Heart right ventricle (tissue), 16 donors: ENCODE results near the gene MAD1L1. TPM values are rescaled to one million over a fixed set of nuclear protein-coding genes. Genes with fewer than 3 reads are reported as not detected.

Source experiments
- ATAC-seq, 8 donors: fragments of 200-7000 bp; cut with Tn5 transposase; one replicate each; pipeline ENCODE4 v1.9.1; 2020; ENCODE audit warnings: mild to moderate bottlenecking in 8 of 8, moderate library complexity in 8 of 8, moderate number of reproducible peaks in 1 of 8
- DNase-seq, 2 donors: peaks; one replicate each; pipeline ENCODE4 v3.0.0-alpha.2; 2020
- H3K27ac ChIP-seq, 10 donors: fragments of 200-600 bp; sonication (generic) in 2 of 10; one replicate each; pipeline versions ENCODE4 v1.5.0 to v1.8.0; 2020 to 2022; ENCODE audit warnings: mild to moderate bottlenecking in 3 of 10
- H3K27me3 ChIP-seq, 7 donors: fragments of 200-600 bp; one replicate each; pipeline ENCODE4 v1.8.0; 2021 to 2022; ENCODE audit warnings: mild to moderate bottlenecking in 2 of 7
- H3K36me3 ChIP-seq, 9 donors: fragments of 200-600 bp; sonication (generic) in 1 of 9; one replicate each; pipeline versions ENCODE4 v1.5.0 to v1.8.0; 2020 to 2022; ENCODE audit warnings: mild to moderate bottlenecking in 2 of 9
- H3K4me1 ChIP-seq, 9 donors: fragments of 200-600 bp; sonication (generic) in 1 of 9; one replicate each; pipeline versions ENCODE4 v1.5.0 to v1.8.0; 2020 to 2022; ENCODE audit warnings: mild to moderate bottlenecking in 4 of 9
- H3K4me3 ChIP-seq, 10 donors: fragments of 200-600 bp; sonication (generic) in 2 of 10; one replicate each; pipeline versions ENCODE4 v1.5.0 to v1.8.0; 2020 to 2022; ENCODE audit warnings: mild to moderate bottlenecking in 7 of 10, moderate library complexity in 2 of 10
- H3K9me3 ChIP-seq, 11 donors: fragments of 200-600 bp in 10 of 11; sonication (generic) in 2 of 11; one replicate each; pipeline versions ENCODE4 v1.5.0 to v1.8.0; 2013 to 2022; ENCODE audit warnings: mild to moderate bottlenecking in 2 of 11, control low read depth in 1 of 11, moderate library complexity in 1 of 11
- CTCF ChIP-seq, 9 donors: fragments of 200-600 bp; sonication (generic) in 2 of 9; IDR thresholded peaks; one replicate each; pipeline versions ENCODE4 v1.5.0 to v1.8.0; 2021 to 2022; ENCODE audit warnings: antibody characterized with exemption in 9 of 9, mild to moderate bottlenecking in 5 of 9, moderate library complexity in 1 of 9
- WGBS, 2 donors: extraction: QIAGEN DNeasy Blood & Tissue Kit; methylation state at CpG; one replicate each; pipeline ENCODE4 v1.1.7; 2013; ENCODE audit warnings: inconsistent platforms in 1 of 2; 5-methylcytosine and 5-hydroxymethylcytosine counted together
- intact Hi-C, 10 donors: fragments of 100-400 bp; cut with DNase I; formaldehyde crosslinking; loops; one replicate each; pipeline versions ENCODE4 v1.11.1 to v1.14.2; 2022
- polyA plus RNA-seq, 2 donors: library from polyadenylated mRNA; stranded (reverse); fragments of 200-250 nt; gene quantifications; one replicate each; pipeline ENCODE4 v1.2.3, GENCODE V29; 2013
- total RNA-seq, 10 donors: library from RNA; stranded (reverse); fragmentation: NEBNext Ultra II Directional in 3 of 10; extraction: Animal tissue kit (Norgen Biotek cat#: 25700) in 3 of 10; gene quantifications; one replicate each; pipeline versions ENCODE4 v1.2.1 to v1.2.4, GENCODE V29; 2021 to 2023
- donor health status: Arrhythmogenic right ventricular cardiomyopathy.
- donor health status: ischemic (EF 13 %, LVEDD 7.1; RV severe dilation, severe dysfunction).
- donor health status: healthy with polysubstance abuse.
- donor health status: DM: no; HTN: yes; CAD: no.
- donor health status: DM: no; HTN: no; CAD: no.
- donor health status: ischemic (EF 25% LVEDD 6.9; RV normal size, moderate dysfunction).
- donor health status: ischemic (EF 25% LVEDD 5.7; RV mildly dilated, moderate dysfunction).
- donor health status: healthy.
- donor health status: DM: yes; HTN: yes; CAD: no.
- donor health status: Ischemic cardiomyopathy.
- donor health status: ischemic (EF 35%, LVEDD 5.7; RV mildly dilated, moderate dysfunction).
- donor health status: nonischemic (EF 11% LVEDD 7.7; RV severe dilation, severe dysfunction).
- donor health status: DM: yes; HTN: yes; CAD: no.
- donor health status: PGD.
- donor health status: ischemic (EF 29% LVEDD 5.4; RV normal size, mild dysfunction).
- donor health status: nonischemic (EF 23%, LVEDD 6.1; RV moderate dilation, normal function).

The MAD1L1 gene
- total and polyA plus RNA-seq, 12 donors, result 13.8 to 46.8 (median 20.2) TPM

DNA sequence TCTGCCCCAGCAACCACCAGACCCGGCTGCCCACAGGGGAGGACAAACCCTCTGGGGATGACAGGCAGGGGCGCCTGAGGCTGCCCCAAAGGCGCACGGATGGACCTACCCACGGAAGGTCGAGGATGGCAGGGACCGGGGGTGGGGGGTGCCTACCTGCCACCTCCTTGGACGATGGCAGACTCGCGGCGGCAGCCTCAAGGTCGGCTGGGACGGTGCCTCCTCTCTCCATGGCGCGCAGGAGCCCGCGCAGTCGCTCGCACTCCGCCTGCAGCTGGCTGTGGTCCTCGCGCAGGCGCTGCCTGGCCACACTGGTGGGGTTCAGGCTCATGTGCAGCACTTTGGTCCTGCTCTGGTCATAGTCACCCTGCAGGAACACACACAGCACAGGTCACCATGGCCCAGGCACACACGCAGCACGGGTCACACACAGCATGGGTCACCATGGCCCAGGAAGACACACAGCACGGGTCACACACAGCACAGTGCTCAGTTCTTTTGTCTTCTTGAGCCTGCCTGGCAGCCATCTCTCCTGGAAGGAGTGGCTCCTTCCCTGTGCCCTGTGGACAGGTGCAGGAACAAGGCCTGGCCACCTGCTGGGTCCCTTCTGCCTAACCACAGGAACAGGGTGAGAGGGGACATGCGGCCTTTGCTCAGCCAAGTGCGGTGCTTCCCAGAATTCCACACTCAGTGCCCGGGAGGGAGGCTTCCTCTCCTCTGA, 296.1 kb downstream of the MAD1L1 start:
- WGBS, 2 donors, result 91 to 95% methylated on average over 27 to 29 of the region's 29 CpGs
- peak in 1 of 2 donors; percentile 6 for DNase-seq

GRCh38 chr7:1936006-1936310, 296.8 kb downstream of the MAD1L1 start:
- 95 to 97% methylated on average over 8 of the region's 8 CpGs for WGBS, 2 donors
- Histone ChIP-seq H3K27ac (no peak overlapping the region), H3K36me3 (peaks cover 0 to 15% (median 0%) of the 10 kb centered on the region in 9 donors), H3K9me3 (no peaks in the 10 kb centered on the region), H3K27me3 (no peaks in the 10 kb centered on the region), H3K4me1 (peaks cover 2 to 20% (median 11%) of the 10 kb centered on the region in 9 donors), H3K4me3 (no peak overlapping the region)
- intact Hi-C loops, result no loop called here
- TF ChIP-seq CTCF (IDR thresholded peaks at IDR 0.05), result no peak
- ATAC-seq, result no peak
- DNase-seq, result peak in 1 of 2 donors; percentile 6

More for the DNA sequence above, 296.1 kb downstream of the MAD1L1 start:
- no peak overlapping the region for H3K27ac ChIP-seq
- intact Hi-C loops, result no loop called here
- H3K4me1 ChIP-seq, result peaks cover 2 to 27% (median 13%) of the 10 kb centered on the region in 9 donors
- ATAC-seq, result no peak
- no peaks in the 10 kb centered on the region for H3K9me3 ChIP-seq
- TF ChIP-seq CTCF (IDR thresholded peaks at IDR 0.05), result no peak
- H3K4me3 ChIP-seq, result no peak overlapping the region
- H3K36me3 ChIP-seq, result peaks cover 0 to 15% (median 0%) of the 10 kb centered on the region in 9 donors
- H3K27me3 ChIP-seq, result no peaks in the 10 kb centered on the region

GRCh38 chr7:1935176-1936005, 297.4 kb downstream of the MAD1L1 start:
- DNase-seq (peak in 1 of 2 donors; percentile 5), ATAC-seq (no peak)
- peaks cover 2 to 14% (median 7%) of the 10 kb centered on the region in 9 donors for H3K4me1 ChIP-seq
- peaks cover 0 to 15% (median 0%) of the 10 kb centered on the region in 9 donors for H3K36me3 ChIP-seq
- intact Hi-C loops, result no loop called here
- no peak overlapping the region for H3K27ac ChIP-seq
- 97% methylated on average over 21 of the region's 21 CpGs for WGBS, 2 donors
- H3K4me3 ChIP-seq, result no peak overlapping the region
- TF ChIP-seq CTCF (IDR thresholded peaks at IDR 0.05), result no peak
- H3K27me3 ChIP-seq, result no peaks in the 10 kb centered on the region
- H3K9me3 ChIP-seq, result no peaks in the 10 kb centered on the region

DNA sequence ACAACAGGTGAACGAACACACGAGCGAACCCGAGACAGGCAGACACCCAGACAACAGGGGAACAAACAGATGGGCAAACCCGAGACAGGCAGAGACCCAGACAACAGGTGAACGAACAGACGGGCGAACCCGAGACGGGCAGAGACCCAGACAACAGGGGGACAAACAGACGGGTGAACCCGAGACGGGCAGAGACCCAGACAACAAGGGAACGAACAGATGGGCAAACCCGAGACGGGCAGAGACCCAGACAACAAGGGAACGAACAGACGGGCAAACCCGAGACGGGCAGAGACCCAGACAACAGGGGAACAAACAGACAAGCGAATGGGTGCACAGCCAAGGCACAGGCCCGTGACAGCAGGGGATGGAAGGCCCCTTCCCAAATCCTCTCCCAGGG, 298.0 kb downstream of the MAD1L1 start:
- H3K36me3 ChIP-seq, result peaks cover 0 to 15% (median 0%) of the 10 kb centered on the region in 9 donors
- H3K27me3 ChIP-seq, result no peaks in the 10 kb centered on the region
- H3K4me1 ChIP-seq, result peaks cover 0 to 8% (median 3%) of the 10 kb centered on the region in 9 donors
- no peaks in the 10 kb centered on the region for H3K9me3 ChIP-seq
- no peak overlapping the region for H3K27ac ChIP-seq
- no peak overlapping the region for H3K4me3 ChIP-seq
- ATAC-seq, result no peak
- intact Hi-C loops, result no loop called here
- TF ChIP-seq CTCF (IDR thresholded peaks at IDR 0.05), result no peak
- DNase-seq, result peak in 1 of 2 donors; percentile 10
- WGBS, 2 donors, result 97 to 98% methylated on average over 22 of the region's 22 CpGs
